Calu3 (cell line): Measurements from ENCODE around the gene LDLRAD4. TPM values are rescaled to one million over a fixed set of nuclear protein-coding genes. Genes with fewer than 3 reads are reported as not detected.

Source experiments
- BruUV-seq: library from RNA; stranded (reverse); fragments of 400-500 nt; replicated peaks from 2 replicates; lab custom pipeline; 2021; lab: Mats Ljungman, UMichigan
- CTCF ChIA-PET: fragments of 300-600 bp; sonication (Branson Sonifier 250); formaldehyde crosslinking; loops from one replicate; lab custom pipeline; 2022; ENCODE audit warnings: antibody characterized with exemption; lab: Charles Lee
- DNase-seq: peaks from one replicate; pipeline ENCODE4 v3.0.0; 2022
- H3K27ac Mint-ChIP-seq: one replicate; pipeline ENCODE4 v1.8.0; 2022; ENCODE audit warnings: mixed read lengths; ENCODE audit not compliant: unreplicated experiment
- H3K27me3 Mint-ChIP-seq: one replicate; pipeline ENCODE4 v1.8.0; 2022; ENCODE audit warnings: mixed read lengths; ENCODE audit not compliant: unreplicated experiment
- H3K36me3 Mint-ChIP-seq: one replicate; pipeline ENCODE4 v1.8.0; 2022; ENCODE audit warnings: mild to moderate bottlenecking, moderate library complexity, mixed read lengths; ENCODE audit not compliant: insufficient read depth, unreplicated experiment
- H3K4me1 Mint-ChIP-seq: one replicate; pipeline ENCODE4 v1.8.0; 2022; ENCODE audit warnings: mild to moderate bottlenecking, low read depth, mixed read lengths; ENCODE audit not compliant: unreplicated experiment
- H3K4me3 Mint-ChIP-seq: one replicate; pipeline ENCODE4 v1.8.0; 2022; ENCODE audit warnings: mild to moderate bottlenecking, low read depth, moderate library complexity, mixed read lengths; ENCODE audit not compliant: unreplicated experiment
- H3K9me3 Mint-ChIP-seq: one replicate; pipeline ENCODE4 v1.8.0; 2022; ENCODE audit warnings: low read depth, mixed read lengths; ENCODE audit not compliant: unreplicated experiment
- CTCF ChIP-seq: fragments of 200-600 bp; IDR thresholded peaks from one replicate; pipeline ENCODE4 v1.8.0; 2022; ENCODE audit warnings: antibody characterized with exemption; ENCODE audit not compliant: unreplicated experiment
- intact Hi-C: fragments of 100-400 bp; cut with micrococcal nuclease; formaldehyde crosslinking; loops from one replicate; pipeline ENCODE4 v1.10.0; 2022; ENCODE audit not compliant: unreplicated experiment
- total RNA-seq: library from RNA; stranded (reverse); gene quantifications from 2 replicates; pipeline ENCODE4 v1.2.3, GENCODE V29; 2022

LDLRAD4 gene
- total RNA-seq, 1 experiment from 2014 or later, result 0.50 TPM

- no TSS peak for BruUV-seq
- intact Hi-C loops, result loop anchor here (10.0 kb wide), 1 partner anchor 172 kb away; the partner anchor contains the start of gene LDLRAD4
Measured at GRCh38 chr18:13386891-13387801, 168.6 kb downstream of the LDLRAD4 start.

GRCh38 chr18:13387855-13388548 is 169.4 kb downstream of the LDLRAD4 start:
- Mint-ChIP-seq H3K4me3 (no peak overlapping the region), H3K4me1 (peaks cover under 1% of the 10 kb centered on the region), H3K27ac (no peak overlapping the region), H3K9me3 (no peaks in the 10 kb centered on the region), H3K27me3 (peaks cover 9% of the 10 kb centered on the region), H3K36me3 (no peaks in the 10 kb centered on the region)
- TF ChIP-seq CTCF, result no peak
- intact Hi-C loops, result loop anchor here (10.0 kb wide), 1 partner anchor 173 kb away; the partner anchor contains the start of gene LDLRAD4
- DNase-seq, result no peak
- no TSS peak for BruUV-seq
- CTCF ChIA-PET, result no interaction called here

More at GRCh38 chr18:13386891-13387801, 168.6 kb downstream of the LDLRAD4 start:
- TF ChIP-seq CTCF, result no peak
- DNase-seq, result no peak
- H3K9me3 Mint-ChIP-seq, result no peaks in the 10 kb centered on the region
- H3K36me3 Mint-ChIP-seq, result peaks cover 4% of the 10 kb centered on the region
- no peak overlapping the region for H3K27ac Mint-ChIP-seq
- CTCF ChIA-PET, result no interaction called here
- peaks cover 9% of the 10 kb centered on the region for H3K4me1 Mint-ChIP-seq
- peaks cover under 1% of the 10 kb centered on the region for H3K27me3 Mint-ChIP-seq
- H3K4me3 Mint-ChIP-seq, result no peak overlapping the region

- H3K36me3 Mint-ChIP-seq, result no peaks in the 10 kb centered on the region
- CTCF ChIA-PET, result no interaction called here
- H3K4me3 Mint-ChIP-seq, result no peak overlapping the region
- H3K9me3 Mint-ChIP-seq, result no peaks in the 10 kb centered on the region
- H3K27me3 Mint-ChIP-seq, result peaks cover 17% of the 10 kb centered on the region
- no TSS peak for BruUV-seq
- DNase-seq, result no peak
- H3K27ac Mint-ChIP-seq, result no peak overlapping the region
- no peak for TF ChIP-seq CTCF
- intact Hi-C loops, result loop anchor here (10.0 kb wide), 1 partner anchor 174 kb away; the partner anchor contains the start of gene LDLRAD4
- H3K4me1 Mint-ChIP-seq, result no peaks in the 10 kb centered on the region
Measured at GRCh38 chr18:13388586-13389490, 170.3 kb downstream of the LDLRAD4 start.
